Calu3 (cell line): Measurements from ENCODE around the gene OR5T3. TPM values are rescaled to one million over a fixed set of nuclear protein-coding genes. Genes with fewer than 3 reads are reported as not detected.

Source experiments
- BruUV-seq: library from RNA; stranded (reverse); fragments of 400-500 nt; replicated peaks from 2 replicates; lab custom pipeline; 2021; lab: Mats Ljungman, UMichigan
- CTCF ChIA-PET: fragments of 300-600 bp; sonication (Branson Sonifier 250); formaldehyde crosslinking; loops from one replicate; lab custom pipeline; 2022; ENCODE audit warnings: antibody characterized with exemption; lab: Charles Lee
- DNase-seq: peaks from one replicate; pipeline ENCODE4 v3.0.0; 2022
- H3K27ac Mint-ChIP-seq: one replicate; pipeline ENCODE4 v1.8.0; 2022; ENCODE audit warnings: mixed read lengths; ENCODE audit not compliant: unreplicated experiment
- H3K27me3 Mint-ChIP-seq: one replicate; pipeline ENCODE4 v1.8.0; 2022; ENCODE audit warnings: mixed read lengths; ENCODE audit not compliant: unreplicated experiment
- H3K36me3 Mint-ChIP-seq: one replicate; pipeline ENCODE4 v1.8.0; 2022; ENCODE audit warnings: mild to moderate bottlenecking, moderate library complexity, mixed read lengths; ENCODE audit not compliant: insufficient read depth, unreplicated experiment
- H3K4me1 Mint-ChIP-seq: one replicate; pipeline ENCODE4 v1.8.0; 2022; ENCODE audit warnings: mild to moderate bottlenecking, low read depth, mixed read lengths; ENCODE audit not compliant: unreplicated experiment
- H3K4me3 Mint-ChIP-seq: one replicate; pipeline ENCODE4 v1.8.0; 2022; ENCODE audit warnings: mild to moderate bottlenecking, low read depth, moderate library complexity, mixed read lengths; ENCODE audit not compliant: unreplicated experiment
- H3K9me3 Mint-ChIP-seq: one replicate; pipeline ENCODE4 v1.8.0; 2022; ENCODE audit warnings: low read depth, mixed read lengths; ENCODE audit not compliant: unreplicated experiment
- CTCF ChIP-seq: fragments of 200-600 bp; IDR thresholded peaks from one replicate; pipeline ENCODE4 v1.8.0; 2022; ENCODE audit warnings: antibody characterized with exemption; ENCODE audit not compliant: unreplicated experiment
- intact Hi-C: fragments of 100-400 bp; cut with micrococcal nuclease; formaldehyde crosslinking; loops from one replicate; pipeline ENCODE4 v1.10.0; 2022; ENCODE audit not compliant: unreplicated experiment
- total RNA-seq: library from RNA; stranded (reverse); gene quantifications from 2 replicates; pipeline ENCODE4 v1.2.3, GENCODE V29; 2022

OR5T3 gene
- total RNA-seq, 1 experiment from 2014 or later, result not detected

GRCh38 chr11:56271092-56271491, 19.0 kb downstream of the OR5T3 start:
- intact Hi-C loops, result no loop called here
- TF ChIP-seq CTCF, result no peak
- Mint-ChIP-seq H3K4me1 (no peaks in the 10 kb centered on the region), H3K36me3 (no peaks in the 10 kb centered on the region), H3K4me3 (no peak overlapping the region), H3K27ac (no peak overlapping the region), H3K9me3 (peaks cover 24% of the 10 kb centered on the region), H3K27me3 (no peaks in the 10 kb centered on the region)
- no peak for DNase-seq
- CTCF ChIA-PET, result no interaction called here
- BruUV-seq, result no TSS peak

GRCh38 chr11:56273854-56274253, 21.8 kb downstream of the OR5T3 start, which contains the start of gene OR5T1:
Gene OR5T1 (plus strand): TSS chr11:56274154. CDS start chr11:56275639, 1,485 bp downstream.
- Mint-ChIP-seq H3K36me3 (no peaks in the 10 kb centered on the region), H3K27ac (no peak within 1 kb of the TSS), H3K9me3 (peaks cover 16% of the 10 kb centered on the region), H3K27me3 (no peaks in the 10 kb centered on the region), H3K4me3 (no peak within 1 kb of the TSS), H3K4me1 (no peaks in the 10 kb centered on the region)
- no peak for TF ChIP-seq CTCF
- BruUV-seq, result no TSS peak
- intact Hi-C loops, result no loop called here
- CTCF ChIA-PET, result no interaction called here
- no peak for DNase-seq

- no peak for TF ChIP-seq CTCF
- Mint-ChIP-seq H3K9me3 (peaks cover 12% of the 10 kb centered on the region), H3K27me3 (no peaks in the 10 kb centered on the region), H3K4me3 (no peak within 1 kb of the TSS), H3K27ac (no peak within 1 kb of the TSS), H3K36me3 (no peaks in the 10 kb centered on the region), H3K4me1 (no peaks in the 10 kb centered on the region)
- intact Hi-C loops, result no loop called here
- no TSS peak for BruUV-seq
- DNase-seq, result no peak
- CTCF ChIA-PET, result no interaction called here
Observed at GRCh38 chr11:56292154-56292553, 40.1 kb downstream of the OR5T3 start, which contains the start of gene OR8H1. Gene OR8H1 (minus strand): TSS chr11:56292254. CDS start chr11:56291062, 1,192 bp downstream.

GRCh38 chr11:56296898-56297297, 44.8 kb downstream of the OR5T3 start:
- DNase-seq, result no peak
- no peak overlapping the region for H3K4me3 Mint-ChIP-seq
- peaks cover 7% of the 10 kb centered on the region for H3K9me3 Mint-ChIP-seq
- TF ChIP-seq CTCF, result no peak
- no peak overlapping the region for H3K27ac Mint-ChIP-seq
- H3K4me1 Mint-ChIP-seq, result no peaks in the 10 kb centered on the region
- intact Hi-C loops, result no loop called here
- no peaks in the 10 kb centered on the region for H3K36me3 Mint-ChIP-seq
- CTCF ChIA-PET, result no interaction called here
- no TSS peak for BruUV-seq
- no peaks in the 10 kb centered on the region for H3K27me3 Mint-ChIP-seq

Other genes starting within 250 kb of the OR5T3 start
- not detected in 2 replicates for gene OR5AS1, start 224.6 kb upstream of the OR5T3 start, total RNA-seq
- not detected in 2 replicates for gene OR8I2, start 158.9 kb upstream of the OR5T3 start, total RNA-seq
- gene OR8H2, start 148.6 kb upstream of the OR5T3 start, total RNA-seq, result not detected in 2 replicates
- gene OR8H3, start 129.9 kb upstream of the OR5T3 start, total RNA-seq, result not detected in 2 replicates
- gene OR8J3, start 112.1 kb upstream of the OR5T3 start, total RNA-seq, result not detected in 2 replicates
- not detected in 2 replicates for gene OR8K5, start 91.9 kb upstream of the OR5T3 start, total RNA-seq
- gene OR5J2, start 75.6 kb upstream of the OR5T3 start, total RNA-seq, result not detected in 2 replicates
- gene OR5T2, start 18.0 kb upstream of the OR5T3 start, total RNA-seq, result not detected in 2 replicates
- not detected in 2 replicates for gene OR5T1, start 21.9 kb downstream of the OR5T3 start, total RNA-seq
- not detected in 2 replicates for gene OR8H1, start 40.0 kb downstream of the OR5T3 start, total RNA-seq
- not detected in 2 replicates for gene OR8K3, start 62.9 kb downstream of the OR5T3 start, total RNA-seq
- gene OR8K1, start 93.8 kb downstream of the OR5T3 start, total RNA-seq, result not detected in 2 replicates
- not detected in 2 replicates for gene OR8J1, start 102.0 kb downstream of the OR5T3 start, total RNA-seq
- gene OR8U1, start 123.4 kb downstream of the OR5T3 start, total RNA-seq, result not detected in 2 replicates
- not detected in 2 replicates for gene OR5AL1, start 160.4 kb downstream of the OR5T3 start, total RNA-seq
- gene OR5M3, start 221.1 kb downstream of the OR5T3 start, total RNA-seq, result not detected in 2 replicates
- gene OR5M8, start 239.1 kb downstream of the OR5T3 start, total RNA-seq, result not detected in 2 replicates